ENCODE results near the gene MYH11. TPM values are rescaled to one million over a fixed set of nuclear protein-coding genes. Genes with fewer than 3 reads are reported as not detected.

Gene MYH11
- total and polyA plus RNA-seq, 5 donors from 2014 or later: 0.15 to 0.67 (median 0.43) TPM; not detected in 1

DNA sequence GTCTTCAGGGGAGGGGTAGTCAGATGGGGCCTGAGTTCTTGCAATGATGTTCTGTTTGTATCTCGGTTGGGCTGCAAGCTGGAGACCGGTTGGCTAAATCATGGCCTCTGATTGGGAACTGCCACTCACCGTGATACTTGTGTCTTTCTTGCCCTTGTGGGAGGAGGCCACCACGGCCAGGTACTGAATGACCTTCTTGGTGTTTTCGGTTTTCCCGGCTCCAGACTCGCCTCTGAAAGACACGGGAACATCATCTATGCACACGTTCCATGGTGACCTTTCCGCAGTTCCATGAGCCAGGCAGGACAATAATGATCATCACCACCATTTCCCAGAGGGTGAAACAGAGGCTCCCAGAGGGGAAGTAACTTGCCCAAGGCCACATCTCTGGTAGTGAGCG, 70.3 kb downstream of the MYH11 start:
- H3K4me1 Mint-ChIP-seq: no peaks in the 10 kb centered on the region
- H3K27me3 ChIP-seq (ENCODE audit: control insufficient read depth, insufficient read depth, low read length): no peaks in the 10 kb centered on the region

DNA sequence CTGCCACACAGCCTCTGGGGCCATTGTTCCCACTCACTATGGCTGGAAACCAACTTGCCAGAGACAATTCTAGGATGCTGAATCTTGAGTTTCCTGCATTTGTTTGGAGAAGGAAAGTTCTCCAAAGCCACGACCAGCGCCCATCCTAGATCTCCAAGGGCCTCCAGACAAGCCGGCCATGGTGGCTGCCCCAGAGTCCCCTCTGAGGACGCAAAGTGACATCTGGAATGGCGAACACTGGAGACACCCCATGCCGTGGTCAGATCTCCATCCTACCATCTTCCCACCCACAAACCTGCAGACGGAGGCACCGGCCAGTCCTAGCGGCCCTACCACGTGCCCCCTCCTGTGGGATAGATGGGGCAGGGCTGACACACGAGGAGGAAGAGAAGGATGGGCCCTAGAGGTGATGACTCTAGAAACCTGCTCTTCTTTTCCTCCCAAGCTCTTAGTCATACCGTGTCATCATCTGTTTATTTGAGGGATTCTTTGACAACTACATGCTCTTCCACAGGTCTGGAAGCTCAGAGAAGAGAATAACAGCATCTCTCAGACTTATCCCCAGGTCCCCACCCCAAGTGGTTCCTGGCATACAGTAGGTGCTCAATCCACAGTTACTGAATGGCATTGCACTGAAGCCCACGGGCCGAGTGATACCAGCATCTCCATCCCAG, 71.3 kb downstream of the MYH11 start:
- Mint-ChIP-seq H3K4me1 (no peaks in the 10 kb centered on the region), H3K27me3 (no peaks in the 10 kb centered on the region), H3K27ac (no peak overlapping the region), H3K9me3 (no peaks in the 10 kb centered on the region), H3K36me3 (no peaks in the 10 kb centered on the region), H3K4me3 (no peak overlapping the region)
- no peaks in the 10 kb centered on the region for H3K36me3 ChIP-seq (ENCODE audit: control insufficient read depth, insufficient read depth, low read length)
- no peak overlapping the region for H3K27ac ChIP-seq (ENCODE audit: insufficient read depth, low read length, poor library complexity, severe bottlenecking)
- H3K4me3 ChIP-seq (ENCODE audit: low read depth, low read length): no peak overlapping the region
- no peaks in the 10 kb centered on the region for H3K27me3 ChIP-seq (ENCODE audit: control insufficient read depth, insufficient read depth, low read length)
- no peaks in the 10 kb centered on the region for H3K9me3 ChIP-seq (ENCODE audit: control insufficient read depth in 2 of 2, low read length in 2 of 2)
- ATAC-seq (ENCODE audit: low read depth in 2 of 2) (no peak), DNase-seq (no peak)
- H3K4me1 ChIP-seq (ENCODE audit: control insufficient read depth, insufficient read depth, low read length, poor library complexity, severe bottlenecking): no peaks in the 10 kb centered on the region

More for the DNA sequence above, 70.3 kb downstream of the MYH11 start:
- no peaks in the 10 kb centered on the region for H3K36me3 ChIP-seq (ENCODE audit: control insufficient read depth, insufficient read depth, low read length)
- H3K27ac Mint-ChIP-seq: no peak overlapping the region
- ATAC-seq (ENCODE audit: low read depth in 2 of 2): no peak
- no peaks in the 10 kb centered on the region for H3K9me3 Mint-ChIP-seq
- no peaks in the 10 kb centered on the region for H3K9me3 ChIP-seq (ENCODE audit: control insufficient read depth in 2 of 2, low read length in 2 of 2)
- H3K4me3 ChIP-seq (ENCODE audit: low read depth, low read length): no peak overlapping the region
- H3K4me1 ChIP-seq (ENCODE audit: control insufficient read depth, insufficient read depth, low read length, poor library complexity, severe bottlenecking): no peaks in the 10 kb centered on the region
- no peak overlapping the region for H3K4me3 Mint-ChIP-seq
- H3K27me3 Mint-ChIP-seq: no peaks in the 10 kb centered on the region
- no peak overlapping the region for H3K27ac ChIP-seq (ENCODE audit: insufficient read depth, low read length, poor library complexity, severe bottlenecking)
- H3K36me3 Mint-ChIP-seq: no peaks in the 10 kb centered on the region
- no peak for DNase-seq

DNA sequence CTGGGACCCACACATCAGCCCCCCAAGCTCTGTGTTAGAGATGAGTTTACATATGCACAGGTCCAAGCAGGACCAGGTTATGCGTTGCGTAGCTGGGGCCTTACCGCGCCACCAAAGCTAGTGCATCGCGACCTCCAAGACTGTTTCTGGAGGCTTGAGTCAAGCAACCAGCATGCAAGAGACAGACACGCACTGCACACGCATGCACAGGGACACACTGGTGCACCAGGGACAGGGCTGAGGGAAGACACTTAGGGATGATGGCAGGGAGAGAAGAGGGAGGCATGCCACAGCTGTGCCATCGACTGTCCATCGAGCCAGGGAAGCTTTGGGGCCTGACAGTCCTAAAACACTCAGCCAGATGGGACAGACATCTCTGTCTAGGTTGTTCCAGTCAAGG, 72.8 kb downstream of the MYH11 start:
- Histone ChIP-seq H3K36me3 (ENCODE audit: control insufficient read depth, insufficient read depth, low read length) (no peaks in the 10 kb centered on the region), H3K4me1 (ENCODE audit: control insufficient read depth, insufficient read depth, low read length, poor library complexity, severe bottlenecking) (no peaks in the 10 kb centered on the region), H3K4me3 (ENCODE audit: low read depth, low read length) (no peak overlapping the region), H3K9me3 (ENCODE audit: control insufficient read depth in 2 of 2, low read length in 2 of 2) (no peaks in the 10 kb centered on the region), H3K27ac (ENCODE audit: insufficient read depth, low read length, poor library complexity, severe bottlenecking) (no peak overlapping the region), H3K27me3 (ENCODE audit: control insufficient read depth, insufficient read depth, low read length) (no peaks in the 10 kb centered on the region)
- Mint-ChIP-seq H3K27ac (no peak overlapping the region), H3K4me3 (no peak overlapping the region), H3K4me1 (no peaks in the 10 kb centered on the region), H3K36me3 (no peaks in the 10 kb centered on the region), H3K9me3 (no peaks in the 10 kb centered on the region), H3K27me3 (no peaks in the 10 kb centered on the region)
- DNase-seq (no peak), ATAC-seq (ENCODE audit: low read depth in 2 of 2) (no peak)

DNA sequence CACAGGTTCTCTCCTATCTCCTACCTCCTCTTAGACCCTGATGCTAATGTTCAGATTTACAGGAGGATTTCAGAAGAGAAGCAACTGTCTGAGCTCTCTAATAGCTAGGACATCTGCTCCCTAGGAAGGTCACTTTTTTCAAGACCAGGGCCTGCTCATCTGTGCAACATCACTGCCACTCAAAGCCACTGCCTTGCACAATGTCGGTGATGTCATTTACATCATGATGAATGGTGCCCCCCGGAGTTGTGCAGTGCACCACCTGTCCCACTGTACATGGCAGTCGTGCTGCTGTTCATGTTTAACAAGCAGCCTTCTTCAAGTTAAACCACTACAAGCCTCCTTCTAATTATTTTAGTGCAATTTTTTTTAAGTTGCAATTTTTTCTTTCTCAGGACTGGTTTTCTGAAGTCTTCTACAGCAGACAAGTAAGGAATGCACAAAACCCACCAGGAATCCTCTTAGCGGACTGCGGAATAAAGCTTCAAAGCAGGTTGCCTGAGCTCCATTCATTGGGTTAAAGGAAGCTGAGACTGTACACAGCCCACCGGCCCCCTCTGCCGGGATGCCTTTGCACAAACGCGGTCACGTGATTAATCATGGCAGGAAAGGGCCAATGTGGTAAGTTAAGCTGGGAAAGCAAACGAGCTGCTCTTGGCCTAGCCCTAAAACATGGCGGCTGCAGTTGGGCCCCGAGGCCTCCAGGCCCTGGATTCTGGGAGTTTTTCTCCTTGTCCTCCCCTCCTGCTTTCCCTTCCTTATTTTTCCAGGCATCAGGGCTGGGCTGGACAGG, 74.1 kb downstream of the MYH11 start:
- Histone ChIP-seq H3K4me1 (ENCODE audit: control insufficient read depth, insufficient read depth, low read length, poor library complexity, severe bottlenecking) (no peaks in the 10 kb centered on the region), H3K27ac (ENCODE audit: insufficient read depth, low read length, poor library complexity, severe bottlenecking) (no peak overlapping the region), H3K4me3 (ENCODE audit: low read depth, low read length) (no peak overlapping the region), H3K27me3 (ENCODE audit: control insufficient read depth, insufficient read depth, low read length) (no peaks in the 10 kb centered on the region), H3K36me3 (ENCODE audit: control insufficient read depth, insufficient read depth, low read length) (no peaks in the 10 kb centered on the region), H3K9me3 (ENCODE audit: control insufficient read depth in 2 of 2, low read length in 2 of 2) (no peaks in the 10 kb centered on the region)
- Mint-ChIP-seq H3K36me3 (no peaks in the 10 kb centered on the region), H3K4me3 (no peak overlapping the region), H3K9me3 (no peaks in the 10 kb centered on the region), H3K4me1 (no peaks in the 10 kb centered on the region), H3K27me3 (no peaks in the 10 kb centered on the region), H3K27ac (no peak overlapping the region)
- DNase-seq (no peak), ATAC-seq (ENCODE audit: low read depth in 2 of 2) (no peak)

DNA sequence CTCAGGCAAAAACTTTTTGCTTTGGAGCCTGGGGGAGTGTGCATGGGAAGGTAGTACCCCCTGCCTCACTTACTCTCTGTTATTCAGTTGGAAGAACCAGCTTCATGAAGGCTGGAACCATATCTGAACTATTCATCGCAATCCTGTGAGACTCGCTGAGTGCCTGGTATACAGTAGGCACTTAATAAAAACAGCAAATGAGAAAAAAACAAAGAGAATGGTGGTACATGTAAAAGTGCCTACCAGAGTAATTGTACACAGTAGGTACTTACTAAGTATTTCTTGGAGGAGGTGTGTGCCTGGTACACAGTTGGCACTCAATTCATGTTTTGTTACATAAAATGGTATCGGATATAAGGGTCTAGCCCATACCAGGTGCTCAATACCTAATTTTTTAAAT, 75.2 kb downstream of the MYH11 start:
- ATAC-seq (ENCODE audit: low read depth in 2 of 2) (no peak), DNase-seq (no peak)
- no peaks in the 10 kb centered on the region for H3K4me1 ChIP-seq (ENCODE audit: control insufficient read depth, insufficient read depth, low read length, poor library complexity, severe bottlenecking)
- Mint-ChIP-seq H3K36me3 (no peaks in the 10 kb centered on the region), H3K9me3 (no peaks in the 10 kb centered on the region), H3K4me3 (no peak overlapping the region), H3K4me1 (no peaks in the 10 kb centered on the region), H3K27me3 (no peaks in the 10 kb centered on the region), H3K27ac (no peak overlapping the region)
- no peaks in the 10 kb centered on the region for H3K36me3 ChIP-seq (ENCODE audit: control insufficient read depth, insufficient read depth, low read length)
- H3K27me3 ChIP-seq (ENCODE audit: control insufficient read depth, insufficient read depth, low read length): no peaks in the 10 kb centered on the region
- H3K4me3 ChIP-seq (ENCODE audit: low read depth, low read length): no peak overlapping the region
- H3K9me3 ChIP-seq (ENCODE audit: control insufficient read depth in 2 of 2, low read length in 2 of 2): no peaks in the 10 kb centered on the region
- H3K27ac ChIP-seq (ENCODE audit: insufficient read depth, low read length, poor library complexity, severe bottlenecking): no peak overlapping the region

DNA sequence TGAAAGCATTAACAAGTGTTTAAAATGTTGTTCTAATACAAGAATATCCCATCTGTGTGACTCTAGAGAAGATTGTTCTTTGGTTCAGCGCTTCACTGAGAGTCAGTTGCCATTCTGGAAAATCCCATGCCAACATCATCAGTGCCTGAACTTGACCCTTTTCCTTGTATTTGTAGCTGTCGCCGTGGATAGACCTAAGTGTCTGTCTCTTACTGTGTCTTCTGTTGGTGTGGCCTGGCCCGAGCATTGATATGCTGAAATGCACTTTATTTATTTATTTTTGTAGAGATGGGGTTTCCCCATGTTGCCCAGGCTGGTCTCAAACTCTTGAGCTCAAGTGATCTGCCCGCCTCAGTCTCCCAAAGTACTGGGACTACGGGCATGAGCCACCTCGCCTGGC, 76.0 kb downstream of the MYH11 start:
- H3K36me3 ChIP-seq (ENCODE audit: control insufficient read depth, insufficient read depth, low read length): no peaks in the 10 kb centered on the region
- Mint-ChIP-seq H3K27me3 (no peaks in the 10 kb centered on the region), H3K27ac (no peak overlapping the region), H3K36me3 (no peaks in the 10 kb centered on the region), H3K4me3 (no peak overlapping the region), H3K9me3 (no peaks in the 10 kb centered on the region), H3K4me1 (no peaks in the 10 kb centered on the region)
- ATAC-seq (ENCODE audit: low read depth in 2 of 2) (no peak), DNase-seq (no peak)
- no peaks in the 10 kb centered on the region for H3K9me3 ChIP-seq (ENCODE audit: control insufficient read depth in 2 of 2, low read length in 2 of 2)
- H3K27ac ChIP-seq (ENCODE audit: insufficient read depth, low read length, poor library complexity, severe bottlenecking): no peak overlapping the region
- no peaks in the 10 kb centered on the region for H3K4me1 ChIP-seq (ENCODE audit: control insufficient read depth, insufficient read depth, low read length, poor library complexity, severe bottlenecking)
- no peak overlapping the region for H3K4me3 ChIP-seq (ENCODE audit: low read depth, low read length)
- H3K27me3 ChIP-seq (ENCODE audit: control insufficient read depth, insufficient read depth, low read length): no peaks in the 10 kb centered on the region

DNA sequence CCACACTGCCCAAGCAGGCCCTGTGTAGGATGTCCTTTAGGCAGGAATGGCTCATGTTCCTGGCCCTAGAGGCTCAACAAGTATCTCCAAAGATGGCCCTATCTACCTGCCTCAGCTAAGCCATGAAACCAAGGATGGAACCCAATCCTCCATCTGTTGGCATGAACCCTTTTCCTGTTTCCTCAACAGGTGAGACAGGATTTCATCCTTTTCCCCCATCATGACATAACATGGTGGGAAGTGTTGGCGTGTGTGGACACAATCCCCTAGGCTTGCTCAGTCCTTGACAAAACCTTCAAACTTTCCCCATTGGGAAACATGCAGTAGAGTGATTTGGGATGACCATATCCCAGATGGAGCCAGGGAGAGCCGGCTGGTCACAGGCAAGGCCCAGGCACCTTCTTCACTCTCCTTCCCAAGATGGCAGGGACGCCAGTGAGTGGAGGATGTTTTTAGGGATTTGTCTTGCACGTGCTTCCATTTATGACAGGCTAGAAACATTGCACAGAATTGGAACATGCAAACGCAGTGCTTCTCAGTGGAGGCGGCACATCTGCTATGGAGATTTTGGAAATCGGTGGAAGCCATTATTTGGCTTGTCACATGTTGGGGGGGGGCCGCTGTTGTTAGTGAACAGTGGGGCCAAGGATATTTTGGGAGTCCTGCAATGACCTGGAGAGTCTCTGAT, 77.0 kb downstream of the MYH11 start:
- Mint-ChIP-seq H3K4me1 (no peaks in the 10 kb centered on the region), H3K9me3 (no peaks in the 10 kb centered on the region), H3K36me3 (no peaks in the 10 kb centered on the region), H3K27ac (no peak overlapping the region), H3K27me3 (peaks cover 7% of the 10 kb centered on the region), H3K4me3 (no peak overlapping the region)
- Histone ChIP-seq H3K4me1 (ENCODE audit: control insufficient read depth, insufficient read depth, low read length, poor library complexity, severe bottlenecking) (no peaks in the 10 kb centered on the region), H3K27ac (ENCODE audit: insufficient read depth, low read length, poor library complexity, severe bottlenecking) (no peak overlapping the region), H3K4me3 (ENCODE audit: low read depth, low read length) (no peak overlapping the region), H3K27me3 (ENCODE audit: control insufficient read depth, insufficient read depth, low read length) (no peaks in the 10 kb centered on the region), H3K36me3 (ENCODE audit: control insufficient read depth, insufficient read depth, low read length) (no peaks in the 10 kb centered on the region), H3K9me3 (ENCODE audit: control insufficient read depth in 2 of 2, low read length in 2 of 2) (no peaks in the 10 kb centered on the region)
- ATAC-seq (ENCODE audit: low read depth in 2 of 2) (no peak), DNase-seq (no peak)

All from CD4-positive, CD25-positive, alpha-beta regulatory T cell (primary cell).